AG09319 (cell line): ENCODE data around the gene LOX.

Source experiments
- DNase-seq: peaks from one replicate; pipeline ENCODE4 v3.0.0-alpha.2; 2010; ENCODE audit warnings: low read depth; ENCODE audit errors: extremely low read depth
- TF ChIP-seq, protein P1 (sequence below): IDR thresholded peaks from 2 replicates; pipeline ENCODE4 v1.5.1; 2011; ENCODE audit warnings: low read depth, mild to moderate bottlenecking, inconsistent platforms, low read length, moderate library complexity

The LOX gene

DNA sequence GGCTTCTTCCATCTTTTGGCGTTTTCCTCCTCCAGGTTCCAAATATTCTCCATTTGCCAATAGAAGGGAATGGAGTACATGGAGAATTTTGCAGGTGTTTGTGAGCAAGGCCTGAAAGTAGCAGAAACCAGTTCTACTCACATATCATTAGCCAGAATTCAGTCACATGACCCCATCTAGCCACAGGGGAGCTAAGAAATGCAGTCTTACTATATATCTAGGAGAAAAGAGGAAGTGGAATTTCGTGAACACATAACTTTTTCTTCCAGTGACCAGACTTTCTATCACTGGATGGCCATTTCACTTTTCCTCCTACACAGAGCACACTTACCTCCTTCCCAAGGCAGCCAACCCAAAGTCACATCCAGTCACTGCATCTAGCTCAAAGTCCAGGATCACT lies 55.1 kb downstream of the LOX start:
- DNase-seq, result no peak
- TF ChIP-seq, protein P1, sequence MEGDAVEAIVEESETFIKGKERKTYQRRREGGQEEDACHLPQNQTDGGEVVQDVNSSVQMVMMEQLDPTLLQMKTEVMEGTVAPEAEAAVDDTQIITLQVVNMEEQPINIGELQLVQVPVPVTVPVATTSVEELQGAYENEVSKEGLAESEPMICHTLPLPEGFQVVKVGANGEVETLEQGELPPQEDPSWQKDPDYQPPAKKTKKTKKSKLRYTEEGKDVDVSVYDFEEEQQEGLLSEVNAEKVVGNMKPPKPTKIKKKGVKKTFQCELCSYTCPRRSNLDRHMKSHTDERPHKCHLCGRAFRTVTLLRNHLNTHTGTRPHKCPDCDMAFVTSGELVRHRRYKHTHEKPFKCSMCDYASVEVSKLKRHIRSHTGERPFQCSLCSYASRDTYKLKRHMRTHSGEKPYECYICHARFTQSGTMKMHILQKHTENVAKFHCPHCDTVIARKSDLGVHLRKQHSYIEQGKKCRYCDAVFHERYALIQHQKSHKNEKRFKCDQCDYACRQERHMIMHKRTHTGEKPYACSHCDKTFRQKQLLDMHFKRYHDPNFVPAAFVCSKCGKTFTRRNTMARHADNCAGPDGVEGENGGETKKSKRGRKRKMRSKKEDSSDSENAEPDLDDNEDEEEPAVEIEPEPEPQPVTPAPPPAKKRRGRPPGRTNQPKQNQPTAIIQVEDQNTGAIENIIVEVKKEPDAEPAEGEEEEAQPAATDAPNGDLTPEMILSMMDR, result no peak

DNA sequence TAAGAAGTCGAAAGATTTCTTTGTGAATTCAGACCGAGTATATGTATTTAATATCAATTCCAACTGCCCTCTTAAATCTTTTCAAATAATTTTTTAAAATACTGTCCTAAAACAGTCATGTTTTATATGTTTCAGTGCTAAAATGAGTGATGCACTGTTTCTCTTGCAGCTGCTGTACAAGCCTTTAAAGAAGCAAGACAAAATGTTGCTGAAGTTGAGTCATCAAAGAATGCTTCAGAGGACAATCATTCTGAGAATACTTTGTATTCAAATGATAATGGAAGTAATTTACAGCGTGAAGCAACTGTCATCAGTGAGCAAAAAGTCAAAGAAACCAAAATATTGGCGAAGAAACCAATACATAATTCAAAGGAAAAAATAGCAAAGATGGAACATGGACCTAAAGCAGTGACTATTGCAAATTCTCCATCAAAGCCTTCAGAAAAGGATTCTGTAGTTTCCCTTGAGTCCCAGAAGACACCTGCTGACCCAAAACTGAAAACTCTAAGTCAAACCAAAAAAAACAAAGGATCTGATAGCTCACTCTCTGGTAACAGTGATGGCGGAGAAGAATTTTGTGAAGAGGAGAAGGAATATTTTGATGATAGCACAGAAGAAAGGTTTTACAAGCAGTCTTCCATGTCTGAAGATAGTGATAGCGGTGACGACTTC lies 58.0 kb downstream of the LOX start:
- DNase-seq, result no peak
- TF ChIP-seq, protein P1, result no peak

DNA sequence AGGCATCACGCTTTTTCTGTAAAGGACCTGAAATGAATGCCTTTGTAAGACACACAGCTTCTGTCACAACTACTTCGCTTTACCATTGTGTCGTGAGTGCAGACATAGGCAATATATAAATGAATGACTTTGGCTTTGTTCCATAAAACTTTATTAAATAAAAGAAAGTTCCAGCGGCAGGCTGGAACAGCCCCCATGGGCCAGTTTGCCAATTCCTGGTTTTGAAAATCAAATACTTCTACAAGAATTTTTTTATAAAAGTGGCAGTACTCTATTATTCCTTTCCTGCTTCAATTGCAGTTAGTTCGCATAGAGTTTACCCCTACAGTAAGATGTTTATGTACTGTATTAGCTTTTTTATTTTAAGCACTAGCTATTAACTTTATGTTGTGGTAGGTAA lies 62.6 kb downstream of the LOX start:
- TF ChIP-seq, protein P1, result no peak
- DNase-seq, result no peak

DNA sequence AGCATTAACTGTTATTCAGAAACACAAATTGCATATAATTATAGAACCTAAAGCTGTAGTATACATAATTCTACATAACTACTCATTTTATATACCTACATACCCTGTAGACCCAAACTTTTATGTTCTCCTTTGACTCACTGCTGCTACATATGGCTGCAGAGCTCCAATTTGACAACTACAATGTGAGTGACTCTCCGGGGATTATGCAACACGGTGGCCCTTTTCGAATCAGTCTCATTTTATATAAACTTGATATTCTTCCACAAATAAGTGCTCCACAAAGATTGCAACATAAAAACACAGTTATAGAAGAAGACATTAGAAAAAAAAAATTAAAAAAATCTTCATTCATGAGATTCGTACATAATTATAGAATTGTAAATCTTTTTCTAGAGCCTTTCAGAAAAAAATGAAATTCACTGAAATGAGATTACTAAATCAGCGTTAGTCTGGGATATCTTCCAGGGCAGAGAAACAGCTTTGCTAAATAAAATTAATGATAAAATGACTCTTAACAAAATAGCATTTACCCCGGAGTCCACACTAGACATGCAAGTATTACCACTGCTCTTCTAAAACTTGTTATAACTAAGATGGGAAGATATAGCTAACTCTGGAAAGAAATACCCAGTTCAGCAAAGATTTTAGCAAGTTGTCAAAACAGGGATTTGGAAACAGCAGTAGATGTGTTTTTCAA lies 63.7 kb downstream of the LOX start:
- DNase-seq, result no peak
- TF ChIP-seq, protein P1, result no peak
